Testis (tissue), 2 donors: ENCODE data around the gene PARK7.

Source experiments
- CTCF ChIP-seq, 3 experiments: fragments of 450-650 bp in 2 of 3; fragments of 200-600 bp in 1 of 3; sonication (generic) in 1 of 3; IDR thresholded peaks; one replicate each; pipeline ENCODE4 v1.5.1; 2016 to 2019; ENCODE audit warnings: antibody characterized with exemption in 3 of 3, mild to moderate bottlenecking in 2 of 3, moderate library complexity in 1 of 3
- POLR2A ChIP-seq: fragments of 450-650 bp; IDR thresholded peaks from one replicate; pipeline ENCODE4 v1.6.1; 2017; ENCODE audit warnings: antibody characterized with exemption, mild to moderate bottlenecking, moderate library complexity

- TF ChIP-seq CTCF (IDR thresholded peaks at IDR 0.05) (peak in 1 of 3 experiments; percentile 0), POLR2A (no peak)
Measured at GRCh38 chr1:8028571-8028910, 67.0 kb downstream of the PARK7 start.
